T47D (cell line): ENCODE results near the gene LPCAT3.

Experiments
- DNase-seq, 2 experiments: peaks; one replicate each; pipeline versions ENCODE4 v3.0.0 to v3.0.0-alpha.2; 2011 to 2012; ENCODE audit warnings: low read depth in 1 of 2, low spot score in 1 of 2
- JUND ChIP-seq: IDR thresholded peaks from 2 replicates; pipeline ENCODE4 v1.6.1; 2012; ENCODE audit warnings: low read depth
- in situ Hi-C: cut with HindIII; loops from 2 replicates; pipeline ENCODE4 v1.10.0; 2016; ENCODE audit warnings: low sequenced_read_pairs, low pct_unique_long_range_greater_than_20kb

Gene LPCAT3

DNA sequence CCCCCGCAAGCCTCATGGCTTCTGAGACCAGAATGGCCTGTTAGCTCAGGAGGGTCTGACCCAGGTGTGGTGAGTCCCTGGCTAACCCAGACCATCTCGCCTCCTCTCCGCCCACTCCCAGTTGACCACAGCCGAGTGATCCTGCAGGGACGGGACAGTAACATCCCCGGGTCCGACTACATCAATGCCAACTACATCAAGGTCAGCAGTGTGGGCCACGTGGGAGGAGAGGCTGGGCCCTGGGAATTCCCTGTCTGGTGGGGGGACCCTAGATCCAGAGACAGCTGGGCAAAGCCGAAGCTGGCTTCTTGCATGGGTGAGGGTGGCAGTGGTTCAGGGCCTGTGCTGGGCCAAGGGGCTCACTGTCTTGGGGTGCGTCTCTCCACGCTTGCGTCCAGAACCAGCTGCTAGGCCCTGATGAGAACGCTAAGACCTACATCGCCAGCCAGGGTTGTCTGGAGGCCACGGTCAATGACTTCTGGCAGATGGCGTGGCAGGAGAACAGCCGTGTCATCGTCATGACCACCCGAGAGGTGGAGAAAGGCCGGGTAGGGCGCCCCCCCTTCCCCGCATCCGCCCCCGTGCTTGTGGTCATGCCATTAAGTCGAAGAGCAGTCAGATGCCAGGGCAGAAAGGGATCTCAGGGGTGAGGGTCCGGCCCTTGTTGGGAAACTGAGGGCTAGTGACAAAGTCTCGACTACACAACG is 62.1 kb downstream of the LPCAT3 start:
- no peak for DNase-seq
- in situ Hi-C loops, result no loop called here
- no peak for TF ChIP-seq JUND

DNA sequence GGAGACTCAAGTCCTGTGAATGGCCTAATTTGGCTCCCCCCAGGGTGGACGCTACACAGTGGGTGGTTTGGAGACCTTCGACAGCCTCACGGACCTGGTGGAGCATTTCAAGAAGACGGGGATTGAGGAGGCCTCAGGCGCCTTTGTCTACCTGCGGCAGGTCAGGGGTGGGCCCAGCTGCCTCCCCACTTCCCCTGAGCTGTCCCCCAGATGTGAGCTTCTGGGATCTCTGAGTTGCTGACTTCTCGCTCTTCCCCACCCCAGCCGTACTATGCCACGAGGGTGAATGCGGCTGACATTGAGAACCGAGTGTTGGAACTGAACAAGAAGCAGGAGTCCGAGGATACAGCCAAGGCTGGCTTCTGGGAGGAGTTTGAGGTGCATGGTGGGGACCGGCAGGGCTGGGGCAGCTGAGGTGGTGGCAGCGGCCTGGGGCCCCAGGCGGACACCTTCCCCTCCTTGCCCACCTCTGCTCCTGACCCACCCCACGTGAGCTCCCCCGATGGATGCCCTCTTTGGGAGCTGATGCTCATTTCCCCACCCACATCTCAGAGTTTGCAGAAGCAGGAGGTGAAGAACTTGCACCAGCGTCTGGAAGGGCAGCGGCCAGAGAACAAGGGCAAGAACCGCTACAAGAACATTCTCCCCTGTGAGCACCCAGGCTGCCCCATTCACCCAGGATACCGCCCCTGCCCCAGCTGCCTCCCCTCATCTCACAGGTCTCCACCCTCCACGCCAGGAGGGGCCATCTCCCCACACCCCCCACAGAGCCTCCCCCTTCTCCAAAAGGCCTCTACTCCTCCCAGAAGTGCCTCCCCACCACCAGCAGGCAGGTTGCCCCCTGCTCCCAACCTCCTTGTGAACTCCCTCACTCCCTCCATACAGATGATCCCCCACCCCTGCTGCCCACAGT is 62.9 kb downstream of the LPCAT3 start:
- no peak for DNase-seq
- in situ Hi-C loops, result no loop called here
- no peak for TF ChIP-seq JUND

DNA sequence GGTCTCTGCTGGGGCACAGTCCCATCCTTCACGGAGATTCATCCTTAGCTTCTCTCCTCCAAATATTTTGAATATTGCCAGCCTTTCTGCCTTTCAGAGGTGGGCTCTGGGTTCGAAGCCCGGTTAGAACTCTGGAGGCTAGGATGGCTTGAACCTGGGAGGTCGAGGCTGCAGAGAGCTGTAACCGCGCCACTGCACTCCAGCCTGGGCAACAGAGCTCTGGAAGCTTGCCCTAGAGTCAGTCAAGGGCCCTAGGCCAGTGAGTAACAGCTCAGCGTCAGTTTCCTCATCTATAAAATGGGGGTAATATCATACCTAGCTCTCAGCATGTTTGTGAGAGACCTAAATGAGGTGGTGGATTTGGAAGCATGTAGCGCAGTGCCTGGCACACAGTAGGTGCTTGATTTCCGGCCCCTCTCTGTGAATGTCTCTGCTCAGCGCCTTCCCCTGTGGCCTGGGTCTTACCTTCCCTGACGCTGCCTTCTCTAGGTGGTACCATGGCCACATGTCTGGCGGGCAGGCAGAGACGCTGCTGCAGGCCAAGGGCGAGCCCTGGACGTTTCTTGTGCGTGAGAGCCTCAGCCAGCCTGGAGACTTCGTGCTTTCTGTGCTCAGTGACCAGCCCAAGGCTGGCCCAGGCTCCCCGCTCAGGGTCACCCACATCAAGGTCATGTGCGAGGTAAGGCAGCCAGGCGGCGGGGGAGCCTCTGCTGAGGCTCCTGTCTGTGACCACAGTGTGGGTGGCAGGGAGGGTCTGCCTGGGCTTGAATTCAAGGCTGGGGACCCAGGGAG is 63.8 kb downstream of the LPCAT3 start:
- TF ChIP-seq JUND, result no peak
- in situ Hi-C loops, result no loop called here
- no peak for DNase-seq

DNA sequence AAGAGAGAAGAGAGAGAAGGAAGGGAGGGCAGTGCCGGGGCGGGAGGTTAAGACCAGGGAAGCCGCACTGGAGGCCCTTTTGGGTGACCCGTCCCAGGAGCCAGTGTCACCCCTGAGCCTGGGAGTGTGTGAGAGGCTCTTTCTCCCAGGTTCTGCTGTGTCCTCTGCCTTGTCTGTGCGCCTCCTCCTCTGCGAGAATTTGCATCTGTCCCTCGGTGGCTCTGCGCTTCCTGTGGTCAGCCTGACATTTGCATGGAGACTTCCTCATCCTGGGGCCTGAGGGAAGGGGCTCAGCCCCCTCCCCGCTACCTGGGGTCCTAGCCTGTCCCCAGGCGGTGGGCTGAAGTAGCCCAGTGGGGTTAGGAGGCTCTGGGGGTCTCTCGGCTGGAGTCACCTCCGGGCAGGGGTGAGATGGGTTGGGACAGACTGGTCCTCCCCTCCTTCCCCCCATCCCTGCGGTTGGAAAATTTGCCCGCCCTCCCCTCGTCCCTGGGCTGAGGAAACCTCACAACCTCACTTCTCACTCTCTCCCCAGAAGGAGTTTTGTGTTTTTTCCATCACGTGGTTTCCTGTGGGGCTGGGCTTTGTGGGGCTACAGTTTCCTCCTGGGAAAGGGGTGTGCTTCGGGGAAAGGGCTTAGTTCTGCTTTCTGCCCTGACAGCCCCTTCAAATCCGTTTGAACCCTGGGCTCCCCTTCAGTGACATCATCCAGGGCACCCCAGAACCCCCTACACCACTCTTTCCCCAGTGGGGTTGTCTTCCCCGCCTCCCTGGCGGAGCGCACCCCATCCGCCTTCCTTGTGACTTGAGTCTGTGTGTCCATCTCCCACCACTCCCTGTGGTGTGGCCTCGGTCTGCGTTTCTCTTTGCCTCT is 64.6 kb downstream of the LPCAT3 start:
- no peak for TF ChIP-seq JUND
- in situ Hi-C loops, result no loop called here
- no peak for DNase-seq

DNA sequence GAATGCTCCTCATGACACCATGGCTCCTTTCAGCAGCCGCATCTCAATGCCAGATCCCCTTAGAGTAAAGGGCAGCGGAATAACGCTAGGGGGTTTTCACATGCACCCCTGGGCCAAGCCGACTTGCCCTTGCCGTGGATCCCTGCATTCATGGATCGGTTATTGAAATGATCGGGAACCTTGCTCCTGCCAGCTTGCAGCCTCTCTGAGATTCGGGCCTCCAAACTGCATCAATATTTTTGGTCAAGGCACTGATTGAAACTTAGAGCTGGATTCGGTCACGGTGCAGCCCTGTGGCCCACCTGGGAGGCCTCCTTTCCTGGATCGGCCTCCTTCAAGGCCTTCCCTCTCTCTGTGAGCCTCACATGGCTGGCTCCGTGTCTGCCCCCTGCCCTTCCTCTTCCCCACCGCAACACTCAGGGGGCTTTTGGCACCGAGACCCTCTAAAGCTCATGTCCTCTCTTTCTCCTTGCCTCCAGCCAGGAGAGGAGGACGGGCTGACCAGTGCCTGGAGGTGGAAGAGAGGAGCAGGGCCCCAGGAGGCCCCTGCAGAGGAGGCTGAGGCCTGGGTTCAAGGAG is 65.3 kb downstream of the LPCAT3 start:
- in situ Hi-C loops, result no loop called here
- no peak for TF ChIP-seq JUND
- DNase-seq, result no peak

DNA sequence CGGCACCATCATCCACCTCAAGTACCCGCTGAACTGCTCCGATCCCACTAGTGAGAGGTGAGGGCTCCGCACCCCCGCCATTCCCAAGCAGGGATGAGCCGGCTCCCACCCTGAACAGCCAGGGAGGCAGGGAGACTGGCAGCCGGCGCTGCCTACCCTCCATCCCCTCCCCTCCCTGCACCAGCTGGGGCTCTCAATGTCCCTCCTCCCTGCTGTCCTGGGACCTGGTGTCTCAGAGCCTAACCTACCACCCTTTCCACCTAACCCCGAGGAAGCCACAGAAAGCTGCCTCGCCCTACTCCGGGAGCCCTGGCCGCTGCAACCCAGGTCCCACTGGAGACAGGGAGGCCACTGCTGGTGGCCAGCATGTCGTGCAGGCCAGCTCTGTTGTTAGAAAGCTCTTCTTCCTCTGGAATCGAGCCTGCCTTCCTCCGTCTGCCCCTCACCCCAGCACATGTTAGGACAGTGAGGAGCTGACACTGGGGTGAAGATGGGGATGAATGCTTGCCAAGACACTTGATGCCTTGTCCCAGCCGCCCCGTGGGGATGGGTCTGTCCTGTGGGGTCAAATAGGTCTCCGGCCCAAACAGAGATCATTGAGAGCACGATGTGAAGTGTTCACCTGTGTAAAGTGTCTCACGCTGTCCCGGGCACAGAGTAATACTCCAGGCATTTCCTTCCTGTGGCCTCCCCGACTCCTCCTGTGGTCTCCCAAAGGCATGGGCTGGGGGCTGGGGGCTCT is 66.0 kb downstream of the LPCAT3 start:
- DNase-seq, result no peak
- TF ChIP-seq JUND, result no peak
- in situ Hi-C loops, result no loop called here

DNA sequence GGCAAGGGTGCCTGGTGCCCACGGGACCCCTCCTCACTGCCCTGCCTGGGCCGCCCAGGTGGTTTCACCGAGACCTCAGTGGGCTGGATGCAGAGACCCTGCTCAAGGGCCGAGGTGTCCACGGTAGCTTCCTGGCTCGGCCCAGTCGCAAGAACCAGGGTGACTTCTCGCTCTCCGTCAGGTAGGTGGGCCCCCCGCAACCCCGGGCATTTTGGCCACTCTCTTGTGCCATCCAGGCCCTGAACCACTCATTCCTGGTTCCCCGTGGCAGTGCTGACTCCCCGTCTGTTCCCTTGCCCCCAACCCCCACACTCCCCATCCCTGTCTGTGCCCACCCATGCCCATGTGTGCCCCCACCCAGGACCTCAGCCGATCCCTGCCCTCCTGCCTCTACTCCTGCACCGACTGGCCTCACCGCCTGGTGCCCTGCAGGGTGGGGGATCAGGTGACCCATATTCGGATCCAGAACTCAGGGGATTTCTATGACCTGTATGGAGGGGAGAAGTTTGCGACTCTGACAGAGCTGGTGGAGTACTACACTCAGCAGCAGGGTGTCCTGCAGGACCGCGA is 66.6 kb downstream of the LPCAT3 start:
- TF ChIP-seq JUND, result no peak
- no peak for DNase-seq
- in situ Hi-C loops, result no loop called here

DNA sequence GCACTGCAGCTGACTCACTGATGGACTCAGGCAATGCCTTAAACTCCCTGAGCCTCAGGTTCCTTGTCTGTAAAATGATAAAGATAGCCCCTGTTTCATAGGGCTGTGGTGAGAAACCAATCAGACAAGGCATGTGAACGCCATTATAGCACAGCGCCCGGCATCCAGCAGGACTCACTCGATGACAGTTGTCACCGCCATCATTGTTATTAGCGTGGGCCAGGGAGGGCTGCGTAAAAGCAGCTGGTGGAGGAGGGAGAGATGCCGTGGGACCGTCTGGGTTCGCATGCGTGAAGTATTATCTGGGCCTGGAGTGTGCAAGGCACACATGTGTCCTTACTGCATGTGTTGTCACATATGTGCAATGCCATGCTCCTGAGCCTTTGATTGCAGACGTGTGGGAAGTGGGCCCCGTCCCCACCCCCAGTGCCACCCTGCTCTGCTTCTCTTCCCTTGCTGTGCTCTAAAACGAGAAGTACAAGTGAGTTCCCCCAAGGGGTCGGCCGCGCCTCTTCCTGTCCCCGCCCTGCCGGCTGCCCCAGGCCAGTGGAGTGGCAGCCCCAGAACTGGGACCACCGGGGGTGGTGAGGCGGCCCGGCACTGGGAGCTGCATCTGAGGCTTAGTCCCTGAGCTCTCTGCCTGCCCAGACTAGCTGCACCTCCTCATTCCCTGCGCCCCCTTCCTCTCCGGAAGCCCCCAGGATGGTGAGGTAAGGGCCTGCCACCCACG is 67.3 kb downstream of the LPCAT3 start, which contains the start of gene PTPN6:
Gene PTPN6, plus strand, starts transcription at position 546 of the 730 bp plus-strand sequence. Its CDS starts 157 bp downstream, at position 703.
- in situ Hi-C loops, result no loop called here
- no peak for DNase-seq
- TF ChIP-seq JUND, result no peak

DNA sequence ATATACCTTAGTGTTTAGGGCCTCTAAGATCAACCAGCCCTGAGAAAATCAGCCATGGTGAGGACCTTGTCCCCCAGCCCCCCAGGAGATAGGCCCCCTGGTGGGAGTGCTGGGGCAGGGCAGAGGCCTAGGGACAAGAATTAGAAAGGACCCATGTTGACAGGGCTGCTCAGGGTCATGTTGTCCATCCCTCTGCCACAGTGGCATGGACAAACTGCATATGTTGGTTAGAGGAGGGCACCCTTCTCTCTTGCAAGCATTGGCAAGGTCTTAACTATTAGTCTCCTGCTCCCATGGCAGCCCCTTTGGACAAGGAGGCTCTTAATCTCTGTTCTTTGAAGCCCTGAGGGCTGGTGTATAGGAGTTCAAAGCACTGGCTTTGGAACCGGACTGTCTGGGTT is 67.9 kb downstream of the LPCAT3 start:
- no peak for DNase-seq
- no peak for TF ChIP-seq JUND
- in situ Hi-C loops, result no loop called here
